ENCODE results near the gene FUBP3.

- TF ChIP-seq CTCF (optimal IDR thresholded peaks at IDR 0.05 in 1 of 3, IDR thresholded peaks at IDR 0.05 in 1 of 3, conservative IDR thresholded peaks at IDR 0.05 in 1 of 3; ENCODE audit: extremely low read depth in 1 of 3, insufficient read depth in 2 of 3, low read length in 3 of 3) (no peak), EZH2 (IDR thresholded peaks at IDR 0.05; ENCODE audit: low read length) (no peak)
These were observed 37.1 kb downstream of the FUBP3 start for GRCh38 chr9:130616451-130616850.
